H7 (cell line): ENCODE results near the gene C9orf72. TPM values are rescaled to one million over a fixed set of nuclear protein-coding genes. Genes with fewer than 3 reads are reported as not detected.

Source experiments
- DNase-seq: peaks from one replicate; pipeline ENCODE4 v3.0.0; 2012
- H3K27me3 ChIP-seq: 2 replicates; pipeline ENCODE4 v1.6.0; 2011; ENCODE audit warnings: mild to moderate bottlenecking, low read length; ENCODE audit not compliant: control insufficient read depth, insufficient read depth
- H3K36me3 ChIP-seq: replicated peaks from 2 replicates; pipeline ENCODE4 v1.5.1; 2011; ENCODE audit warnings: low read length; ENCODE audit not compliant: control insufficient read depth, insufficient read depth
- H3K4me3 ChIP-seq: 2 replicates; pipeline ENCODE4 v1.5.1; 2011; ENCODE audit warnings: low read depth, mild to moderate bottlenecking, control low read depth, low read length, moderate library complexity; ENCODE audit not compliant: insufficient read depth
- total RNA-seq: library from RNA; depleted of rRNA; stranded (reverse); fragments of >200 nt; shearing (Covaris generic); gene quantifications from 2 replicates; pipeline ENCODE4 v1.2.3, GENCODE V29; 2014; rRNA removed

The C9orf72 gene
- total RNA-seq, 1 experiment from 2014 or later: 16.5 TPM

DNA sequence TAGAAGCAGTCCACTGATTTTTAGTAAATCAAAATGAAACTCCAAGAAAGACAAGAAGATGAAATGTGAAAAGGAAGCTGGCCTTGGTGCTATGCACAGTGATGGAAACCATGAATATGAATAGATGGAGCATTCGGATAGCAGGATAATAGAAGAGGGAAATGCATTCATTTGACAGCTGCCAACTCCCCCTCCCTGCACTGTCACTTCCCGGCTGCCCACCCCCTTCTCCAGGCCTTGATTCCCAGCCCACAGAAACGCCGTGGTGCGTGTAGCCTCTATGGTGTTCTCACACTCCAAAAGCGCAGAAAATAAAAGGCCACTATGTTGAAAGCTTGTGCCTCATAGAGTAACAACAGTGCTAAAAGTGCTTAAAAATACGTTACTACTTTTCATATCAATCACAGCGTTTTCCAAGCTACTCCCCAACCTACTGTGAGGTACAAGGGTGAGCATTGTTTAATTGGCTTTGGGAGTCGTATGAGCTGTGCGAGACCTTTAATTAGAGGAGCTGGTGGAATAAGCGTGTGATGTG lies 75.3 kb downstream of the C9orf72 start:
- Histone ChIP-seq H3K4me3 (no peak overlapping the region), H3K27me3 (no peaks in the 10 kb centered on the region), H3K36me3 (no peaks in the 10 kb centered on the region)
- DNase-seq: no peak

Other genes with a start within 250 kb of the C9orf72 start
- not detected in 2 replicates for gene IFNK, start 49.2 kb downstream of the C9orf72 start, total RNA-seq
- gene MOB3B, start 43.7 kb downstream of the C9orf72 start, total RNA-seq: 6.9 and 7.9 TPM in 2 replicates